IgD-negative memory B cell (primary cell): ENCODE results near the gene ATG7. TPM values are rescaled to one million over a fixed set of nuclear protein-coding genes. Genes with fewer than 3 reads are reported as not detected.
A peak's percentile ranks its signal among the peaks of the same experiment; 100 is the strongest.

Experiments used
- H3K27ac Mint-ChIP-seq, 3 donors: one replicate each; pipeline ENCODE4 v1.8.0; 2020 to 2022; ENCODE audit warnings: mild to moderate bottlenecking in 3 of 3, mixed read lengths in 3 of 3, moderate library complexity in 1 of 3
- H3K27me3 Mint-ChIP-seq: one replicate; pipeline ENCODE4 v1.8.0; 2021; ENCODE audit warnings: mixed read lengths
- H3K36me3 Mint-ChIP-seq: one replicate; pipeline ENCODE4 v1.8.0; 2020; ENCODE audit warnings: mild to moderate bottlenecking, mixed read lengths
- H3K4me1 Mint-ChIP-seq, 3 donors: one replicate each; pipeline ENCODE4 v1.8.0; 2020 to 2022; ENCODE audit warnings: mixed read lengths in 3 of 3, mild to moderate bottlenecking in 1 of 3
- H3K4me3 Mint-ChIP-seq, 4 donors: one replicate each; pipeline ENCODE4 v1.8.0; 2020 to 2022; ENCODE audit warnings: mild to moderate bottlenecking in 4 of 4, mixed read lengths in 4 of 4, moderate library complexity in 3 of 4
- H3K9me3 Mint-ChIP-seq, 3 donors: one replicate each; pipeline ENCODE4 v1.8.0; 2020 to 2021; ENCODE audit warnings: mixed read lengths in 3 of 3, mild to moderate bottlenecking in 1 of 3
- polyA plus RNA-seq: library from polyadenylated mRNA; unstranded; fragments of 300-500 nt; fragmentation: Illumina TruSeq; gene quantifications from one replicate; pipeline ENCODE4 v1.2.3, GENCODE V29; 2021

ATG7 gene
- 18.1 TPM for polyA plus RNA-seq

GRCh38 chr3:11271986-11272904 lies at the start of gene ATG7:
TSS of gene ATG7 (plus strand) at chr3:11272397. CDS start at chr3:11298696, 26,299 bp downstream.
- H3K4me1 Mint-ChIP-seq, result peaks cover 28 to 37% (median 36%) of the 10 kb centered on the region in 3 donors
- H3K27me3 Mint-ChIP-seq, result peaks cover 4% of the 10 kb centered on the region
- H3K9me3 Mint-ChIP-seq, result peaks cover 0 to 9% (median 0%) of the 10 kb centered on the region in 3 donors
- peaks cover 15% of the 10 kb centered on the region for H3K36me3 Mint-ChIP-seq
- H3K27ac Mint-ChIP-seq, result peak within 1 kb of the TSS; percentile 84 to 100 (median 98)
- H3K4me3 Mint-ChIP-seq, result peak within 1 kb of the TSS; percentile 86 to 99 (median 94)

- Mint-ChIP-seq H3K4me1 (peaks cover 6 to 15% (median 15%) of the 10 kb centered on the region in 3 donors), H3K36me3 (no peaks in the 10 kb centered on the region), H3K4me3 (no peak overlapping the region), H3K27ac (no peak overlapping the region), H3K9me3 (no peaks in the 10 kb centered on the region), H3K27me3 (no peaks in the 10 kb centered on the region)
These were observed 48.2 kb upstream of the ATG7 start for GRCh38 chr3:11224010-11224409.

- H3K9me3 Mint-ChIP-seq, result no peaks in the 10 kb centered on the region
These were observed 47.3 kb upstream of the ATG7 start for GRCh38 chr3:11224870-11225229.

GRCh38 chr3:11226042-11226370 lies 46.2 kb upstream of the ATG7 start:
- Mint-ChIP-seq H3K9me3 (no peaks in the 10 kb centered on the region), H3K27ac (no peak overlapping the region), H3K36me3 (no peaks in the 10 kb centered on the region), H3K27me3 (no peaks in the 10 kb centered on the region), H3K4me3 (no peak overlapping the region), H3K4me1 (peaks cover 6 to 19% (median 15%) of the 10 kb centered on the region in 3 donors)

More at GRCh38 chr3:11224870-11225229, 47.3 kb upstream of the ATG7 start:
- no peak overlapping the region for H3K27ac Mint-ChIP-seq
- H3K4me1 Mint-ChIP-seq, result peaks cover 6 to 15% (median 15%) of the 10 kb centered on the region in 3 donors
- no peaks in the 10 kb centered on the region for H3K27me3 Mint-ChIP-seq
- H3K4me3 Mint-ChIP-seq, result no peak overlapping the region
- no peaks in the 10 kb centered on the region for H3K36me3 Mint-ChIP-seq

- Mint-ChIP-seq H3K27ac (no peak overlapping the region), H3K9me3 (no peaks in the 10 kb centered on the region), H3K27me3 (no peaks in the 10 kb centered on the region), H3K4me1 (peaks cover 6 to 20% (median 15%) of the 10 kb centered on the region in 3 donors), H3K36me3 (no peaks in the 10 kb centered on the region), H3K4me3 (no peak overlapping the region)
These were observed 44.2 kb upstream of the ATG7 start for GRCh38 chr3:11228041-11228440.

GRCh38 chr3:11230125-11230524 lies 42.1 kb upstream of the ATG7 start:
- H3K27ac Mint-ChIP-seq, result no peak overlapping the region
- peaks cover 6 to 20% (median 15%) of the 10 kb centered on the region in 3 donors for H3K4me1 Mint-ChIP-seq
- no peaks in the 10 kb centered on the region for H3K27me3 Mint-ChIP-seq
- H3K9me3 Mint-ChIP-seq, result no peaks in the 10 kb centered on the region
- peaks cover 1% of the 10 kb centered on the region for H3K36me3 Mint-ChIP-seq
- no peak overlapping the region for H3K4me3 Mint-ChIP-seq

GRCh38 chr3:11230832-11231231 lies 41.4 kb upstream of the ATG7 start:
- Mint-ChIP-seq H3K27ac (no peak overlapping the region), H3K36me3 (peaks cover 1% of the 10 kb centered on the region), H3K9me3 (no peaks in the 10 kb centered on the region), H3K27me3 (no peaks in the 10 kb centered on the region), H3K4me3 (no peak overlapping the region), H3K4me1 (peaks cover 6 to 17% (median 12%) of the 10 kb centered on the region in 3 donors)

GRCh38 chr3:11235385-11235784 lies 36.8 kb upstream of the ATG7 start:
- Mint-ChIP-seq H3K4me1 (peaks cover 0 to 4% (median 0%) of the 10 kb centered on the region in 3 donors), H3K9me3 (peaks cover 3 to 7% (median 4%) of the 10 kb centered on the region in 3 donors), H3K27me3 (peaks cover 6% of the 10 kb centered on the region), H3K4me3 (no peak overlapping the region), H3K27ac (no peak overlapping the region), H3K36me3 (peaks cover 1% of the 10 kb centered on the region)

GRCh38 chr3:11236588-11237461 lies 35.4 kb upstream of the ATG7 start:
- H3K9me3 Mint-ChIP-seq, result peaks cover 3 to 7% (median 4%) of the 10 kb centered on the region in 3 donors
- peaks cover 1% of the 10 kb centered on the region for H3K36me3 Mint-ChIP-seq
- no peak overlapping the region for H3K4me3 Mint-ChIP-seq
- no peaks in the 10 kb centered on the region for H3K4me1 Mint-ChIP-seq
- H3K27ac Mint-ChIP-seq, result peak overlapping the region in 1 of 3 donors; percentile 29
- peaks cover 6% of the 10 kb centered on the region for H3K27me3 Mint-ChIP-seq

GRCh38 chr3:11238060-11238459 lies 34.1 kb upstream of the ATG7 start:
- Mint-ChIP-seq H3K9me3 (peaks cover 3 to 7% (median 4%) of the 10 kb centered on the region in 3 donors), H3K36me3 (peaks cover 1% of the 10 kb centered on the region), H3K27ac (no peak overlapping the region), H3K4me1 (no peaks in the 10 kb centered on the region), H3K27me3 (peaks cover 6% of the 10 kb centered on the region), H3K4me3 (no peak overlapping the region)

GRCh38 chr3:11238880-11239279 lies 33.3 kb upstream of the ATG7 start:
- no peaks in the 10 kb centered on the region for H3K36me3 Mint-ChIP-seq
- H3K27me3 Mint-ChIP-seq, result peaks cover 6% of the 10 kb centered on the region
- peaks cover 3 to 7% (median 4%) of the 10 kb centered on the region in 3 donors for H3K9me3 Mint-ChIP-seq
- H3K4me1 Mint-ChIP-seq, result no peaks in the 10 kb centered on the region
- H3K4me3 Mint-ChIP-seq, result no peak overlapping the region
- H3K27ac Mint-ChIP-seq, result no peak overlapping the region

- no peaks in the 10 kb centered on the region for H3K4me1 Mint-ChIP-seq
These were observed 32.4 kb upstream of the ATG7 start for GRCh38 chr3:11239796-11240195.

GRCh38 chr3:11240496-11240895 lies 31.7 kb upstream of the ATG7 start:
- Mint-ChIP-seq H3K4me1 (no peaks in the 10 kb centered on the region), H3K27me3 (peaks cover 6% of the 10 kb centered on the region), H3K36me3 (no peaks in the 10 kb centered on the region), H3K4me3 (no peak overlapping the region), H3K9me3 (peaks cover 3 to 7% (median 4%) of the 10 kb centered on the region in 3 donors), H3K27ac (no peak overlapping the region)

More at GRCh38 chr3:11239796-11240195, 32.4 kb upstream of the ATG7 start:
- no peak overlapping the region for H3K4me3 Mint-ChIP-seq
- H3K36me3 Mint-ChIP-seq, result no peaks in the 10 kb centered on the region
- peaks cover 6% of the 10 kb centered on the region for H3K27me3 Mint-ChIP-seq
- peaks cover 3 to 7% (median 4%) of the 10 kb centered on the region in 3 donors for H3K9me3 Mint-ChIP-seq
- H3K27ac Mint-ChIP-seq, result no peak overlapping the region

GRCh38 chr3:11244121-11244677 lies 28.0 kb upstream of the ATG7 start:
- Mint-ChIP-seq H3K4me3 (no peak overlapping the region), H3K4me1 (no peaks in the 10 kb centered on the region), H3K36me3 (no peaks in the 10 kb centered on the region), H3K9me3 (peaks cover 0 to 3% (median under 1%) of the 10 kb centered on the region in 3 donors), H3K27ac (no peak overlapping the region), H3K27me3 (peaks cover 1% of the 10 kb centered on the region)

GRCh38 chr3:11245276-11245675 lies 26.9 kb upstream of the ATG7 start:
- no peaks in the 10 kb centered on the region for H3K36me3 Mint-ChIP-seq
- H3K27me3 Mint-ChIP-seq, result peaks cover 1% of the 10 kb centered on the region
- H3K9me3 Mint-ChIP-seq, result no peaks in the 10 kb centered on the region
- no peak overlapping the region for H3K4me3 Mint-ChIP-seq
- no peaks in the 10 kb centered on the region for H3K4me1 Mint-ChIP-seq
- no peak overlapping the region for H3K27ac Mint-ChIP-seq
